Measurements from ENCODE around the gene SPATA9. TPM values are rescaled to one million over a fixed set of nuclear protein-coding genes. Genes with fewer than 3 reads are reported as not detected.
A peak's percentile ranks its signal among the peaks of the same experiment; 100 is the strongest.

SPATA9 gene
- total and polyA plus RNA-seq, 9 of the 15 experiments (the other 6 are each of a cell fraction or from before 2014, with no cell fraction given): 0.16 to 5.5 (median 0.39) TPM; not detected in 3

GRCh38 chr5:95660060-95660459 is 22.7 kb downstream of the SPATA9 start:
- Histone ChIP-seq H2AFZ (ENCODE audit: low read depth, low read length) (no peak overlapping the region), H3K79me2 (ENCODE audit: control insufficient read depth, insufficient read depth, low read length) (0 out of 3 replicates have a peak, but pooled peaks cover 2% of the 10 kb centered on the region), H3K9me3 (replicated peaks; ENCODE audit: control insufficient read depth, insufficient read depth, low read depth, low read length) (no peaks in the 10 kb centered on the region), H3K27ac (ENCODE audit: extremely low read depth, low read depth, low read length) (no peak overlapping the region), H3K4me1 (replicated peaks in 1 of 2; ENCODE audit: control insufficient read depth in 2 of 2, insufficient read depth in 2 of 2, low read length in 2 of 2) (peaks cover 0 to 4% of the 10 kb centered on the region in 2 experiments; a peak in 2 of 5 replicates), H3K4me3 (no peak overlapping the region), H3K9ac (ENCODE audit: insufficient read depth in 1 of 2, low read depth in 2 of 2, low read length in 2 of 2) (no peak overlapping the region), H3K36me3 (ENCODE audit: control insufficient read depth, insufficient read depth, low read length) (peaks cover 50% of the 10 kb centered on the region), H3K9me1 (ENCODE audit: control insufficient read depth, insufficient read depth, low read length) (no peaks in the 10 kb centered on the region), H4K20me1 (replicated peaks; ENCODE audit: control insufficient read depth, insufficient read depth, low read length) (no peaks in the 10 kb centered on the region), H3K4me2 (ENCODE audit: insufficient read depth, low read length) (no peak overlapping the region), H3K27me3 (ENCODE audit: control insufficient read depth in 2 of 2, insufficient read depth in 2 of 2, low read length in 2 of 2) (no peaks in the 10 kb centered on the region)
- no TSS peak for BruUV-seq (replicated peaks)
- CTCF ChIA-PET (ENCODE audit: low intra/inter-chr PET ratio): no interaction called here
- FAIRE-seq: no peak
- intact Hi-C loops (cut with micrococcal nuclease): no loop called here
- 78% methylated on average over 2 of the region's 2 CpGs for WGBS (ENCODE audit: insufficient coverage, low coverage, missing lambda C conversion rate)
- in situ Hi-C loops (cut with MboI): no loop called here
- no peak for DNase-seq (ENCODE audit: extremely low read depth in 1 of 4, low spot score in 3 of 4)
- POLR2A ChIA-PET: interaction anchor here (0.9 to 3.2 kb wide), 4 partner anchors 11 to 71 kb away, joined by 3 to 13 read pairs (median 5); partner anchors contain the start of gene RHOBTB3
- TF ChIP-seq CREM (IDR thresholded peaks at IDR 0.05; ENCODE audit: low read depth) (no peak), CHCHD3 (CRISPR knock-in tag; IDR thresholded peaks at IDR 0.05) (0 out of 2 replicates have a peak, but pooled peaks have one; percentile 4), GABPA (tag; conservative IDR thresholded peaks at IDR 0.05; ENCODE audit: low read depth) (no peak), ZNF639 (CRISPR knock-in tag; conservative IDR thresholded peaks at IDR 0.05 in 1 of 2, IDR thresholded peaks at IDR 0.05 in 1 of 2) (no peak), POLR2A (conservative IDR thresholded peaks at IDR 0.05) (peak; percentile 57), POLR2AphosphoS5 (IDR thresholded peaks at IDR 0.05; ENCODE audit: control insufficient read depth, insufficient read depth, low read depth, low read length) (peak; percentile 47; the same call in 1 of the 2 replicates), DMBX1 (CRISPR knock-in tag; IDR thresholded peaks at IDR 0.05; ENCODE audit: borderline replicate concordance) (no peak), PHF20 (IDR thresholded peaks at IDR 0.05; ENCODE audit: partially characterized antibody) (no peak), SUPT5H (IDR thresholded peaks at IDR 0.05) (0 out of 2 replicates have a peak, but pooled peaks have one; percentile 32), HINFP (tag; conservative IDR thresholded peaks at IDR 0.05; ENCODE audit: low read depth) (no peak), MEIS2 (IDR thresholded peaks at IDR 0.05; ENCODE audit: partially characterized antibody) (no peak)
- ATAC-seq: peak; percentile 39
